Liver (tissue), 3 donors: Measurements from ENCODE around the gene SYNM.

Experiments used
- ATF3 ChIP-seq: IDR thresholded peaks from 2 replicates; pipeline ENCODE4 v1.6.1; 2016; ENCODE audit warnings: antibody characterized with exemption
- CTCF ChIP-seq: fragments of 150-350 bp; IDR thresholded peaks from 2 replicates; pipeline ENCODE4 v1.5.1; 2017; ENCODE audit warnings: improper control_type of control experiment, low read depth, low read length; ENCODE audit not compliant: missing input control
- GABPA ChIP-seq, 2 donors: IDR thresholded peaks in 1 of 2; conservative IDR thresholded peaks in 1 of 2; 2 replicates each; pipeline ENCODE4 v1.6.1; 2016; ENCODE audit warnings: antibody characterized with exemption in 2 of 2, mild to moderate bottlenecking in 1 of 2, moderate library complexity in 1 of 2
- SP1 ChIP-seq: IDR thresholded peaks from 2 replicates; pipeline ENCODE4 v1.6.1; 2018; ENCODE audit warnings: antibody characterized with exemption, mild to moderate bottlenecking
- donor health status: healthy.
- donor health status: healthy.

GRCh38 chr15:99076109-99076508 is 28.8 kb upstream of the SYNM start:
- TF ChIP-seq CTCF (no peak), SP1 (no peak), GABPA (IDR thresholded peaks at IDR 0.05 in 1 of 2, conservative IDR thresholded peaks at IDR 0.05 in 1 of 2) (no peak), ATF3 (no peak)
